ENCODE measurements around the gene GABRA6.
"Not testable (repeated sequence)": the region's sequence is repeated elsewhere in the genome, so short reads cannot be mapped to it uniquely, and the experiment has no call there.

Gene GABRA6

DNA sequence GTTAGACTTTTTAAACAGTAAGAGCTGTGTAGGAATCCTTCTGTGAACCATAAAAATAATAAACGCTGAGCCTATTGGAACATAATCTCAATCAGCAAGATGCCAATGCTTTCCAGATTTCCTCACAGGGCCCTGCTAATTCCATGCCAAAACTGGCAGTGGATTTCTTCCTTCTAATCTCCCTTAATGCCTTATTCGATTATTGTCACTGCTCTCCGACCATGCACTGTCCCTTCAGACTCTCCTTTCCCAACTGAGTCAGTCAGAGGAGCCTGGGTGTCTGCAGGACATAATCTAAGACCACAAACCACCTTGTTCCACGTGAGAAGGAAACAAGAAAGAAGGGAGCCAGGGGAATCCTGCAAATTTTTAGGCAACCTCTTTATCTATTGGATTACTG, at the start of gene GABRA6:
TSS of gene GABRA6 (plus strand) at position 261 of the 400 bp plus-strand sequence. CDS start 269 bp downstream, outside the sequence.
- no peak for DNase-seq (ENCODE audit: low read depth, low spot score)

- DNase-seq (ENCODE audit: low read depth, low spot score), result no peak
These were observed 47.9 kb upstream of the GABRA6 start for GRCh38 chr5:161637591-161637990.

GRCh38 chr5:161641444-161641843, 44.1 kb upstream of the GABRA6 start:
- no peak for DNase-seq (ENCODE audit: low read depth, low spot score)

DNA sequence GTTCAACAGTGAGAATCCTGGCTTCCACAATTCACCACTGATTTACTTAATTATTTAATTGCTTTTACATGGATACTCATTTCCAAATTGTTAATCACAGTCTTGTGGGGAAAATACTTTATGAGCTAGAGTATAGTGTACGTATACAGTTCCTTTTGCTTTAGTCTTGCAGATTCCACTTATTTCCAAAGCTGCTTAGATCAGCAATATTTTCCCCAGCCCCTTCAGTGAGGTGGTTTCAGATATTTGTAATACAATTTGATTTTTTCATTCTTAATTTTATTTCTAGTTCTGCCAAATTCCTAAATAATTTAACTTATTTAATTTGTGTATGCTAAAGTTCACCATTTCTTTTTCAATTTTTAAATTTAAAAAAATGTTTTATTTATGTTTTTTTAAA, 40.3 kb upstream of the GABRA6 start:
- DNase-seq (ENCODE audit: low read depth, low spot score), result no peak

- not testable (repeated sequence) for DNase-seq (ENCODE audit: low read depth, low spot score)
These were observed 33.6 kb upstream of the GABRA6 start for GRCh38 chr5:161651926-161652325.

- no peak for DNase-seq (ENCODE audit: low read depth, low spot score)
These were observed 24.7 kb upstream of the GABRA6 start for GRCh38 chr5:161660806-161661205.

DNA sequence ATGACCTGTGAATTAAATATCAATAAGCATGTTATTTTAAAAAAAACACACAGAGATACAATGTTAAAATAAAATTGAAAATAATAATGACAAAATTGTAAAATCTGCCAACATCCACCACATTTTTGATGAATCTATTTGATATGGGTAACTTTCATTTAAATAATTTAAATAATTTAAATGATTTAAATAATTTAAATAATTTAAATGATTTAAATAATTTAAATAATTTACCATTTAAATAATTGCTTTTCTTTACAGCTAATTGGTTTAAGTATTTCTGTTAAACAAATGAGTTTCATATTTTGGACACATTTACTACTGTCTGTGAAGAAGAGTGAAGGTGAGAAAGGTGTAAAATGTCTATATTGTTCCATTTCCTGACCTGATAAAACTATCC, 22.1 kb upstream of the GABRA6 start:
- no peak for DNase-seq (ENCODE audit: low read depth, low spot score)

- DNase-seq (ENCODE audit: low read depth, low spot score), result no peak
These were observed 9.4 kb upstream of the GABRA6 start for GRCh38 chr5:161676103-161676502.

DNA sequence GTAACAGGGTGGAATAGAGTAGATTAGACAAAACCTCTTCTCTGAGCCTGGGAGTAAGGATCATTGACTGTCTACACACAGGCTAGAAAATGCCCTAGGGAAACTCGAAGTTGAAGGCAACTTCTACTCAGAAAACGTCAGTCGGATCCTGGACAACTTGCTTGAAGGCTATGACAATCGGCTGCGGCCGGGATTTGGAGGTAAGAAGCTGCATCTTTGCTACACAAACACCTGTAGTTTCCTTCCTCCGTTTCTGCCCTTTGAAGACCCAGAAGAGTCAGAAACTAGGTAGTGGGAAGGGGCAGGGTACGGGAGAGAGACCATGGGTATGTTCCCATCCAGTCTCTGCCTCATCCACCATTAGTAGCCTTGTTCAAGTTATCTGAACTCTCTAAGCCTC, 628 bp downstream of the GABRA6 start:
- DNase-seq (ENCODE audit: low read depth, low spot score), result no peak

DNA sequence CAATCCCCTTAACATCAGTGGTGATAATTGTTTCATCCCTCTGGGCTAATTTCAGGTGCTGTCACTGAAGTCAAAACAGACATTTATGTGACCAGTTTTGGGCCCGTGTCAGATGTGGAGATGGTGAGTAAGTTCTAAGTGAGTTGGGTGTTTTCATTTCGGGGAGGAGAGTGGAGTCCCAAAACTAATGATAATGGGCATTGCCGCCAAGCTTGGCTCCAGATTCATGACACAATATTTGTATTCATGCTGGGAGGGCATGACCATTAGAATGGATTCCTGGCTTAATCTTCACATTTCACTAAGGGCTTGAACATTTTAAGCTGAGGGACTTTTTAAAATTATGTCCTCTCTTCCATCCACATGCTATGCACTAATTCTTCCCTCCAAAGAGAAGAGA, 1.4 kb downstream of the GABRA6 start:
- no peak for DNase-seq (ENCODE audit: low read depth, low spot score)

- DNase-seq (ENCODE audit: low read depth, low spot score), result no peak
These were observed 1.8 kb downstream of the GABRA6 start for GRCh38 chr5:161687316-161687715.

- no peak for DNase-seq (ENCODE audit: low read depth, low spot score)
These were observed 6.4 kb downstream of the GABRA6 start for GRCh38 chr5:161691911-161692310.

GRCh38 chr5:161697001-161697400, 11.5 kb downstream of the GABRA6 start:
- no peak for DNase-seq (ENCODE audit: low read depth, low spot score)

GRCh38 chr5:161700065-161700464, 14.5 kb downstream of the GABRA6 start:
- DNase-seq (ENCODE audit: low read depth, low spot score), result no peak

DNA sequence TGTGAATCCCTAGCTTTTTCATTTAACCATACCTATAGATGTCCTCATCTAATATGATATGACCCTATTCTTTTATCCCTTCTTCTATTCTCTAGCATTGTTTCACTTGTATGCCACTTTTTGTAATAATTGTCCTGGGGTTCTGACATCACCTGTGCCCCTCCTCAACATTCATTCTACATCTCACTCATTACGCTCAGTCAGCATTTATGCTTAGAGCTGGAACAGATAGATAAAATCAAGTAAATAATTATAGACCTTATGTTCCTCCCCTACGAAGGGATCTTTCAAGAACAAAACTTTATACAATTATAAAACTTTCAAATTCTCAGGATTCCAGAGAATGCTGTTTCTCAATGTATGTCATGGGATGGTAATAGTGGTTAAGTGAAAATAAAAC, 18.0 kb downstream of the GABRA6 start:
- DNase-seq (ENCODE audit: low read depth, low spot score), result no peak

- no peak for DNase-seq (ENCODE audit: low read depth, low spot score)
These were observed 21.9 kb downstream of the GABRA6 start for GRCh38 chr5:161707382-161707781.

DNA sequence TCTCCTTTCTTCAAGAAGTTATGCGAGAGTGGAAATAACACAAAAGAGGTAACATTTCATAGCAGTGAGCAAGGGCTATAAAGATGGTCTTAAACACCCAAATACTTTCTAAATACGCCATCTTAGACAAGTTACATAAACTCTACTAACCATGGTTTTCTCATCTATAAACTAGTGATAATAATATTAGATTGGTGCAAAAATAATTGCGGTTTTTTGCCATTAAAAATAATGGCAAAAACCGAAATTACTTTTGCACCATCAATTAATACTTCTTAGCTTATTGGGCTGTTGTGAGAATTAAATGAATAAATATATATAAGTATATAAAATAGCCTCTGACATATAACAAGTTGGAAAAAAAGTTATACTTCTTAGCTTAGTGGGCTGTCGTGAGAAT, 23.7 kb downstream of the GABRA6 start:
- DNase-seq (ENCODE audit: low read depth, low spot score), result no peak

DNA sequence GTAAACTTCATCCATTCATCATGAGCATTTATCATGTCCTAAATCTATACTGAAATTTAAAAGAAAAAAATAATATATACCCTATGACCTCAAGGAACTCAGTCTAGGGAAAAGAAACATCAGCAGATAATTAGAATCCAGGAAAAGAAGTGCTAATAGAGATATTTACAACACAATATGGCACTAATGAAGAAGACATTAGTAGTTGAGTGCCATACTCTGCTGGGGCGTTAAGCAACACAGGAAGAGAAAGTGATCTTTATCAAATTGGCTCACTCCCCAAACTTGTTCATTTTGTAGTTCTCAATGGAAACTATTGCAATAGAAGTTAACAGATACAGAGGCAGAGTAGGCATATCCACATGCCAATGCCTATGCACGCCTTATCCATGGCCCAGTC, 27.5 kb downstream of the GABRA6 start:
- no peak for DNase-seq (ENCODE audit: low read depth, low spot score)

- DNase-seq (ENCODE audit: low read depth, low spot score), result no peak
These were observed 33.6 kb downstream of the GABRA6 start for GRCh38 chr5:161719157-161719556.

GRCh38 chr5:161720460-161720859, 34.9 kb downstream of the GABRA6 start:
- no peak for DNase-seq (ENCODE audit: low read depth, low spot score)

GRCh38 chr5:161734741-161735140, 49.2 kb downstream of the GABRA6 start:
- no peak for DNase-seq (ENCODE audit: low read depth, low spot score)

GRCh38 chr5:161740433-161740832, 54.9 kb downstream of the GABRA6 start:
- DNase-seq (ENCODE audit: low read depth, low spot score), result no peak

DNA sequence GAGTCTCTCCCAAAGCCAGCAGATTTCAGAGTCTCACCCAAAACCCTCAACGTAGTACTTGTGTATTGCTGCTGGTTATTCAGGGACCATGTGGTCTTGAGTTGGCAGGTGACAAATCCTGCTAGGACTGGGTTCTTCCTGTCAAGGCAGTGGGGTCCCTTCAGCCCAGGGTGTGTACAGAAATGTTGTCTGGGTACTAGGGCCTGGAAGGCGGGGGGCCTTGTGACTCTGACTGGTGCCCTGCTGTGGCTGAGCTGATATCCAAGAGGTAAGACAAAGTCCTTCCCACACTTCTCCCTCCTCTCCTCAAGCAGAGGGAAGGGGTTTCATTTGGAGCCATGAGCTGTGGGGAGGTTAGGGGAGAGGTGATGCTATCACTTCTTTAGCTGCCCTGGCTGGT, 58.8 kb downstream of the GABRA6 start:
- no peak for DNase-seq (ENCODE audit: low read depth, low spot score)

DNA sequence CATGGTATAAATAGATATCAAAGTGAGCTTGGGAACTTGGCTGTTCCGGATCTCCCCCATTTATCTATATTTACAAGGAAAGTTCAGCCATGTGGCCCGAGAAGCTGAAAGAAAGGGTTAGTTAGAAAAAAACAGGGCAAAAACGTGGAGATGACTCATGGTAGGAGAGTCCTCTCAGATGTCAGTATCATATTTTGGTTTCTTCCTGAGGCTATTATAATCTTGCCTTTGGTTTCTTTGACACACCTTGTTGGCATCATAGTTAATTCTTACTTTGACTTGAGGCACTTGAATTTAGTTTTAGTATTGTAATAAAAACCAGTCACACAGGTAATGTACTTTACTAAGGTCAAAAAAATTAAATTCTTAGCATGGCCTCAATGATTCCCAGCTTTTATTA, 59.9 kb downstream of the GABRA6 start:
- DNase-seq (ENCODE audit: low read depth, low spot score), result no peak

DNA sequence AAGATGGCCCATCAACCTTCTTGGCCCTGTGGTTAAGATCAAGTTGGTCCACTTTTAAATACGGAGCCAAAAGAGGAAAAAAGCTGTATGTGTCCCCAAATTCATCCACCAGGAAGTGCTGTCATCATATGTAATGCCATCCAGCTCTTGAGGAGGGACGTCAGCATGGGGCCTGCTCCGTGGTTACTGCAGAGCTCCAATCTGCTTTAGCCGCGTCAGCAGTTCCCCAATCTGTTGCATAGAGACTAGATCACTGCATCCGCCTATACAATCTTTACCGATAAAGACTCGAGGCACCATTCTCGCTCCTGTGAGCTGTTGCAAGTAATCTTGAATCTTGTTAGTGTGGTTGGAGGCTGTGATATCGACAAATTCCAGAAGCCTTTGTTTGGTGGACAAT, 65.7 kb downstream of the GABRA6 start:
- no peak for DNase-seq (ENCODE audit: low read depth, low spot score)
